Keratinocyte (primary cell): Measurements from ENCODE around the gene KLHL1. TPM values are rescaled to one million over a fixed set of nuclear protein-coding genes. Genes with fewer than 3 reads are reported as not detected.

Experiments
- DNase-seq: peaks from one replicate; pipeline ENCODE4 v3.0.0-alpha.2; 2011; ENCODE audit warnings: low read depth, missing footprints, low spot score
- FAIRE-seq: peaks from 2 replicates; lab custom pipeline; 2011; peaks lifted over from hg19 to GRCh38; lab: Jason Lieb, UNC
- H2AFZ ChIP-seq: 2 replicates; pipeline ENCODE4 v1.6.0; 2012; ENCODE audit warnings: low read length, control low read depth, inconsistent platforms; ENCODE audit not compliant: control insufficient read depth
- H3K27ac ChIP-seq: 2 replicates; pipeline ENCODE4 v1.5.1; 2011; ENCODE audit warnings: low read length; ENCODE audit not compliant: control insufficient read depth, insufficient read depth
- H3K27me3 ChIP-seq: 3 replicates; pipeline ENCODE4 v1.6.0; 2011; ENCODE audit warnings: low read length; ENCODE audit not compliant: control insufficient read depth, insufficient read depth; ENCODE audit errors: extremely low read depth
- H3K36me3 ChIP-seq, 2 experiments: 2 replicates in 1 of 2; 3 replicates in 1 of 2; pipeline ENCODE4 v1.5.1; 2011; ENCODE audit warnings: low read length in 2 of 2, mild to moderate bottlenecking in 1 of 2; ENCODE audit not compliant: control insufficient read depth in 2 of 2, insufficient read depth in 2 of 2; ENCODE audit errors: extremely low read depth in 1 of 2
- H3K4me1 ChIP-seq: 3 replicates; pipeline ENCODE4 v1.5.1; 2011; ENCODE audit warnings: low read length; ENCODE audit not compliant: control insufficient read depth, insufficient read depth; ENCODE audit errors: extremely low read depth
- H3K4me2 ChIP-seq: 3 replicates; pipeline ENCODE4 v1.6.0; 2011; ENCODE audit warnings: low read depth, low read length; ENCODE audit not compliant: control insufficient read depth, insufficient read depth; ENCODE audit errors: extremely low read depth
- H3K4me3 ChIP-seq, 3 experiments: fragments of 200-600 bp in 1 of 3; sonication (generic) in 1 of 3; 2 replicates in 2 of 3; 3 replicates in 1 of 3; pipeline ENCODE4 v1.5.1; 2011 to 2016; ENCODE audit warnings: low read length in 3 of 3, mild to moderate bottlenecking in 3 of 3, control low read depth in 2 of 3, inconsistent platforms in 1 of 3, low read depth in 1 of 3, mixed read lengths in 1 of 3, mixed run types in 1 of 3, moderate library complexity in 1 of 3; ENCODE audit not compliant: control insufficient read depth in 2 of 3, insufficient read depth in 2 of 3; ENCODE audit errors: extremely low read depth in 1 of 3
- H3K79me2 ChIP-seq: 2 replicates; pipeline ENCODE4 v1.6.0; 2012; ENCODE audit warnings: low read length; ENCODE audit not compliant: control insufficient read depth, insufficient read depth
- H3K9ac ChIP-seq: 3 replicates; pipeline ENCODE4 v1.6.0; 2011; ENCODE audit warnings: low read length; ENCODE audit not compliant: control insufficient read depth, insufficient read depth; ENCODE audit errors: extremely low read depth
- H3K9me1 ChIP-seq: 3 replicates; pipeline ENCODE4 v1.6.0; 2011; ENCODE audit warnings: low read length; ENCODE audit not compliant: control insufficient read depth, insufficient read depth; ENCODE audit errors: extremely low read depth
- H3K9me3 ChIP-seq: 2 replicates; pipeline ENCODE4 v1.5.1; 2012; ENCODE audit warnings: low read depth, low read length; ENCODE audit not compliant: control insufficient read depth
- H4K20me1 ChIP-seq: 3 replicates; pipeline ENCODE4 v1.6.0; 2011; ENCODE audit warnings: low read length; ENCODE audit not compliant: control insufficient read depth, insufficient read depth; ENCODE audit errors: extremely low read depth
- CTCF ChIP-seq, 3 experiments: IDR thresholded peaks in 1 of 3; conservative IDR thresholded peaks in 1 of 3; optimal IDR thresholded peaks in 1 of 3; 2 replicates in 2 of 3; 3 replicates in 1 of 3; pipeline versions ENCODE3 to v1.5.1; 2011; ENCODE audit warnings: low read length in 3 of 3, mild to moderate bottlenecking in 3 of 3, moderate library complexity in 2 of 3, control low read depth in 1 of 3, inconsistent platforms in 1 of 3; ENCODE audit not compliant: insufficient read depth in 2 of 3; ENCODE audit errors: extremely low read depth in 1 of 3
- EZH2 ChIP-seq: IDR thresholded peaks from one replicate; pipeline ENCODE4 v1.6.1; 2012; ENCODE audit warnings: inconsistent platforms, mild to moderate bottlenecking, low read length, moderate library complexity
- dilution Hi-C: fragments of 300-500 bp; cut with MboI; formaldehyde crosslinking; loops from one replicate; pipeline ENCODE4 v1.7.0; 2020; ENCODE audit warnings: low sequenced_read_pairs; ENCODE audit not compliant: extremely low pct_ligation_motif_present
- polyA plus RNA-seq, 5 experiments: library from polyadenylated mRNA; depleted of rRNA in 3 of 5; stranded (reverse) in 3 of 5; stranded (forward) in 1 of 5; unstranded in 1 of 5; fragments of >200 nt; gene quantifications; 1 replicate in 1 of 5; 2 replicates in 3 of 5; 3 replicates in 1 of 5; pipeline versions ENCODE4 v1.2.1 to v1.2.3, GENCODE V29; 2011 to 2012; ENCODE audit warnings: missing spikeins in 2 of 5, low read depth in 1 of 5, low replicate concordance in 1 of 5

Gene KLHL1
- polyA plus RNA-seq, 1 donor (not counting 4 experiments of a cell fraction or from before 2014, with no cell fraction given), result not detected

GRCh38 chr13:70027551-70027950 lies 80.7 kb downstream of the KLHL1 start:
- no peak for FAIRE-seq
- dilution Hi-C loops, result no loop called here
- H2AFZ ChIP-seq, result no peak overlapping the region

DNA sequence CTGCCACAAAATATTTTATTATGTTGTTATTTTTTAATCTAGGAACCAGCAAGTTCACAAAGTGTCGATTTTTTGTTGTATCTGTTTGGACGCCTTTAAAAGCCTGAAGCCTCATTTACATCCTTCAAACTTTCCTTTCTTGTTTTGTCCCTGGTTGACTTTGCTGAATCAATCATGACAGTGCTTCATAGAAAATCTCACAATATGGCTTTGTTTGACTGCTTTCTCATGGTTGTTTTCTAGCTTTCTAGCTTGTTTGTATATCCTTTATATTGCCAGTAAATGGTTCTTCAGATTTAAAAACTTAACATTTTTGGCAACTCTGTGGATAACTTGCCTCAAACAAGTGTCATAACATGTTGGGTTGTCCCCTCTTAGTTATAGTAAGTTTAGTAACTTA lies 84.7 kb downstream of the KLHL1 start:
- Histone ChIP-seq H3K79me2 (no peaks in the 10 kb centered on the region), H2AFZ (no peak overlapping the region), H3K4me1 (no peaks in the 10 kb centered on the region), H4K20me1 (no peaks in the 10 kb centered on the region), H3K9ac (no peak overlapping the region), H3K9me3 (no peaks in the 10 kb centered on the region), H3K9me1 (no peaks in the 10 kb centered on the region), H3K4me3 (no peak overlapping the region), H3K36me3 (no peaks in the 10 kb centered on the region), H3K27me3 (no peaks in the 10 kb centered on the region), H3K4me2 (no peak overlapping the region), H3K27ac (no peak overlapping the region)
- dilution Hi-C loops, result no loop called here
- FAIRE-seq (no peak), DNase-seq (no peak)
- TF ChIP-seq EZH2 (no peak), CTCF (optimal IDR thresholded peaks at IDR 0.05 in 1 of 3, IDR thresholded peaks at IDR 0.05 in 1 of 3, conservative IDR thresholded peaks at IDR 0.05 in 1 of 3; ENCODE audit: extremely low read depth in 1 of 3, insufficient read depth in 2 of 3, low read length in 3 of 3) (no peak)

More at GRCh38 chr13:70027551-70027950, 80.7 kb downstream of the KLHL1 start:
- no peak for TF ChIP-seq EZH2
- no peak for TF ChIP-seq CTCF (optimal IDR thresholded peaks at IDR 0.05 in 1 of 3, IDR thresholded peaks at IDR 0.05 in 1 of 3, conservative IDR thresholded peaks at IDR 0.05 in 1 of 3; ENCODE audit: extremely low read depth in 1 of 3, insufficient read depth in 2 of 3, low read length in 3 of 3)
- Histone ChIP-seq H3K27ac (no peak overlapping the region), H3K4me2 (no peak overlapping the region), H3K9me1 (no peaks in the 10 kb centered on the region), H3K27me3 (no peaks in the 10 kb centered on the region), H3K4me3 (no peak overlapping the region), H3K9me3 (no peaks in the 10 kb centered on the region), H4K20me1 (no peaks in the 10 kb centered on the region), H3K79me2 (no peaks in the 10 kb centered on the region), H3K36me3 (no peaks in the 10 kb centered on the region), H3K4me1 (no peaks in the 10 kb centered on the region), H3K9ac (no peak overlapping the region)
- no peak for DNase-seq
